Measurements from ENCODE around the gene ACTL7B.
"Not testable (repeated sequence)": the region's sequence is repeated elsewhere in the genome, so short reads cannot be mapped to it uniquely, and the experiment has no call there.

ACTL7B gene

DNA sequence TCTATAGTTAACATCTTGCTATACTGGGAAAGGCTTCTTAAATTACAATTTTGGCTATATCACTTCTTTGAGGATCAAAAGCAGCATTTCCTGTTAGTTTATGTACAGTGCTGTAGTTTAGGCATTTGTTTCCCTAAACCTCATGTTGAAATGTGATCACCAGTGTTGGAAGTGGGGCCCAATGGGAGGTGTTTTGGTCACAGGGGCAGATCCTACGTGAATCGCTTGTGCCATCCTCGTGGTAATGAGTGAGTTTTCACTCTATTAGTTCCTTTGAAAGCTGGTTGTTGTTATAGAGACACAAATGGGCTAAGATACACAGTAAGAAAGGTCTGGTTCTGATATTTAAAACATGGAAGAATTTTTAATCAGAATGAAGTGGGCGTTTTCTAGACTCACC, 12.0 kb upstream of the ACTL7B start:
- no peak for DNase-seq

DNA sequence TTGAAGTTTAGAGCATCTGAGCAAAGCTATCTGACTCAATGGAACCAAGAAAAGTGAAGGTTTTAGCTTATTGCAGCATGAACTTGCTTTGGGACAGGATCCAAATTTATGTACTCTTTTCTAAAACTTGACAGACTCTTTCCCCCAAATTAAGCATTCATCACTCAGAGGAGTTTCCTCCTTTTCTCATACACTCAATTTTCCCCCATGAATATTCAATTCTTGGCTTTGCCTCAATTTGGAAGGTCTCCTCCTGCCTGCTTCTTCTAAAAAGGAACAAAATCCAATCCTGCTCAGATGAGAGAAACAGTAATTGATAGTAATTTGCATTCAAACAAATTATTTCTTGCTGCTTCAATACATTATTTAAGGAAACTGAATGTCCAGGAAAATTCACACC, 11.3 kb upstream of the ACTL7B start:
- no peak for DNase-seq

DNA sequence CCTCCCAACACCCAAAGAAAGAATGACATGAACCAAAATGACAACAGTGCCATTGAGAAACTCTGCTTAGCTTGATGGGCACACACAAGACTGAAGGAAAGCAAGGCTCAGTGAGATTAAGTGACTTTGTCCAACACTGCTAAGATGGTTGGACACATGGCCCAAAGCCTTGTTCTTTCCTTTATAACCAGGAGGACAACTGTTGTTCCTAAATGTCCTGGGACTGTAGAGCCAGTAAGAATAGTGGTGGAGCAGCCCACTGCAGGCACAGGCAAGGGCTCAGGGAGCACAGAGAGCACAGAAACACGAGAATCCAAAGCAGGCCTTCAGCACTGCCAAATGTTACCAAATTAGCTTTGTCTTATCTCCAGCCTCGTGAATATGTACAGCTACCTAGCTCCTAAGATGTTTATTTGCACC, 10.2 kb upstream of the ACTL7B start:
- no peak for DNase-seq

GRCh38 chr9:108865037-108865436, 9.3 kb upstream of the ACTL7B start:
- DNase-seq, result no peak

GRCh38 chr9:108864446-108864845, 8.7 kb upstream of the ACTL7B start:
- no peak for DNase-seq

DNA sequence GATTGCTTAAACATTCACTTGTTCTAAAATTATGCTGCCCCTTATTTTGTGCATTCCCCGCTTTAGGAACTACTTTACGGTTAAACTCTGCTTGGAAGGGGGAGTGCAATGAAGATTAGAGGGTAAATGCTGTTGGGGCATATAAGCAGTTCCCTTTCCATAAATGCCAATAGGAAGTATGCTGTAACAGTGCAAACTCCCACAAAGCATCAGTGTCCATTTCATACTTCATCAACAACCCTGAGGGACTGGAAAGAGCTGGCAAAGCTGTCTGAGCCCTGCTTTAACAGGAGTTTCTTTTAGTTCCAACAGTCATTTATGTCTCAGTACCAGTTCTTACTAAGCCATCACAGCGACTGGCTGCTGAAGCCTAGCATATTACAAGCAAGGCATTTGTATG, 8.1 kb upstream of the ACTL7B start:
- DNase-seq, result no peak

DNA sequence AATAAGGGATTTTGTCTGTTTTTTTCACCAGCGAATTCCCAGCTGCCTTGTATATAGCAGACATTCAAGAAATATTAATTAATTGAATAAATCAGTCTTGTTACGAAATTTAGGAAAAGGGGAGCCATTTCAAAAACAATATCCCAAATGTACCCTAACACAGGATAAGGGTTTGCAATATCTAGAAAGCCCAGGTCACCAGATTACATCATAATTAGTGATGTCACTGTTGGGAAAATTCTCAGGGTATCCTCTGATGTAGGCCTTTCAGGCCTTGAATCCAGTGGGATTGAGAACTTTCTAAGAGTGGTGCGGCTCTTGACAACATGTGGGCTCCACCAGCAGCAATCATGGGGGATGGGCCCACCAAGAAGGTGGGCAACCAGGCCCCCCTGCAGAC, 6.2 kb upstream of the ACTL7B start, which contains the start of gene ACTL7A:
TSS of gene ACTL7A (plus strand) at position 270 of the 400 bp plus-strand sequence. CDS start at position 327, 57 bp downstream.
- no peak for DNase-seq

- no peak for DNase-seq
These were observed 5.7 kb upstream of the ACTL7B start for GRCh38 chr9:108861464-108861863.

- no peak for DNase-seq
These were observed 5.0 kb upstream of the ACTL7B start for GRCh38 chr9:108860764-108861163.

- DNase-seq, result no peak
These were observed 4.6 kb upstream of the ACTL7B start for GRCh38 chr9:108860354-108860753.

DNA sequence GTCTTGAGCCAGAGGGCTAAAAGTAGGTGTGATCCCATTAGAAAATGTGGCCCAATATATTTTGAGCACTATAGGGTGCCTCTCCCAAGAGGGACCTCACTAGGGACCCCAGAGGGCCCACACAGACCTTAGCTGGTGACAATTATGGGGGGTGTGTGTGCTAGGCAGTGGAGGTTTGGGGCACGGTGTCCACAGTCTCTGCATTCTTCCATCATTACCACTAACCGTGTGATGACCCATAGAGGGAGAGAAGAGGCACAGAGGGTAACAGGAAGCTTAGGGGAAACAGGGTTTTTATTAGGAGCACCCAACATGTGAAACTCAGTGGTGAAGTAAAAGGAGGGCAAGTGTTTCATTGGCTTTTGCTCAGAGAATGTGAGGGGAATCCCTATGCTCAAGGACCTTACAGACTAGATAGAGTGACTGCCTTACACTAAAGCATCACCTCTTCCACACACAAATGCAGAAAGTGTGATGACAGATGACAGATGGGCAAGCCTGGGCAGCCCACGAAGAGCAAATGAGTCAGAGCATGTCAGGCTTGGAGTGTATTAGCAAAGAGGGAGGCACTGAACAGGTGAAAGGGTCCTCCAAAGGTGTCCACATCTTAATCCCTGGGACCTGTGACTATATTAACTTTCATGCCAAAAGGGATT, 3.8 kb upstream of the ACTL7B start:
- no peak for DNase-seq

DNA sequence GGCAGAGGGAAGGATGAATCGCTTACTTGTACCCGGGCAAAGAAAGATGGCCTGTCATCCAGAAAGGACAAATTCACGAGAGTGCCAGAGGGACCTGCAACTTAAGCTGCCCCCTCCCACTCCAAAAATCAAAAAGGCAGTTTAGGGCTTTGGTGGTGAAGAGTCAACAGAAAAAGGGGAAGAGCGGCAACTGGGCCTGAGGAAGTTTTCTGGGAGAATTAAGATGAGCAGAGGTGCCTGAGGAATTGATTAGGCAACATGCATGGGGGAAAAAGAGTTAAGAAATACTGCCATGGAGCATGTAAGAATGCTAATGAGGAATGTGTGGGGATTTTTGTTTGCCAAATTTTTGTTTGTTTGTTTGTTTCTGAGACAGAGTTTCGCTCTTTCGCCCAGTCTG, 1.8 kb upstream of the ACTL7B start:
- DNase-seq, result no peak

DNA sequence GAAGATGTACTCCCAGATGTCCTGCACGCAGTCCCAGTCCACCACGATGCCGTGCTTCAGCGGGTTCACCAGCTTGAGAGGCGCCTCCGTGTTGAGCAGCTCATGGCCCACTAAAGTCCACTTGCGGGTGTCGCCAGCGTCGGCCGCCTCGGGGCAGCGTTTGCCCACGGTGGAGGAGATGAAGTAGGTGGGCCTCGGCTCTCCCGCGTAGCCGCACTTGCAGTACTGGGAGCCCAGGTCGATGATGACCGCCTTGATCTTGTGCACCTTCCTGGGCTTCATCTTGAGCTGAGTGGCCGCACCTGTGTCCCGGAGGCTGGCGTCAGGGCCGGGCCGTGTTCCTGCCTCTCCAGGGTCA, 278 bp downstream of the ACTL7B start:
- DNase-seq, result no peak

DNA sequence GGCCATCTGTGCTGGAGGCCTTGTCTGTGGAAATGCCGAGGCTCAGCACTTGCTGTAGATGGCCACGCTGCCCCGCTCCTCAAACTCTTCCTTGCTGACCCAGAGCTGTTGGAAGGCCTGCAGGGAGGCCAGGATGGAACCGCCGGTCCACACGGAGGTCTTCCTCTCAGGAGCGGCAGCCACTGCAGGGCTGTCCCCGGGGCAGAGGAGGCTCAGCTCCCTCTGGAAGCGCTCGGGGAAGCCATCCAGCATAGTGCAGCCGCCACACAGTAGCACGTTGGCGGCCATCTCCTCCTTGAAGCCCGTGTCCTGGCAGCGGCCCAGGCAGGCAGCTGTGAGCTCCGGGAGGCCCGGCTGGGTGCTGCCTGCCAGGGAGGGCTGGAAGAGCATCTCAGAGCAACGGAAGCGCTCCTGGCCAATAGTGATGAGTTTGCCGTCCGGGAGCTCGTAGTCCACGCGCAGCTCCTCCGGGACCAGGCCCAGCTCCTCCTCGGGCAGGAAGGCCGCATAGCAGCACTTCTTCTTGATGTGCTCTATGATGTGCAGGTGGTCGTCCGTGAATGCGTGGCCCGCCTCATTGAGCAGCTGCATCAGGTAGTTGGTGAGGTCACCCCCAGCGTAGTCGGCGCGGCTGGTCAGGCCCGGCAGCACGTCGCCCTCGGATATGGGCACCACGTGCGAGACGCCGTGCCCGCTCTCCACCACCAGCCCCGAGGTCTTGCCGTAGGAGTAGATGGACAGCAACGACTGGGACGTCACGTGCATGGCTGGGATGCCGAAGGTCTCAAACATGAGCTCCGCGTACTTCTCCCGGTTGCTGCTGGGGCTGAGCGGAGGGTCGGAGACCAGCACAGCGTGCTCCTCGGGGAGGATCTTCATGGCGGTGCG, 901 bp downstream of the ACTL7B start:
- DNase-seq, result no peak

- no peak for DNase-seq
These were observed 1.7 kb downstream of the ACTL7B start for GRCh38 chr9:108854094-108854493.

DNA sequence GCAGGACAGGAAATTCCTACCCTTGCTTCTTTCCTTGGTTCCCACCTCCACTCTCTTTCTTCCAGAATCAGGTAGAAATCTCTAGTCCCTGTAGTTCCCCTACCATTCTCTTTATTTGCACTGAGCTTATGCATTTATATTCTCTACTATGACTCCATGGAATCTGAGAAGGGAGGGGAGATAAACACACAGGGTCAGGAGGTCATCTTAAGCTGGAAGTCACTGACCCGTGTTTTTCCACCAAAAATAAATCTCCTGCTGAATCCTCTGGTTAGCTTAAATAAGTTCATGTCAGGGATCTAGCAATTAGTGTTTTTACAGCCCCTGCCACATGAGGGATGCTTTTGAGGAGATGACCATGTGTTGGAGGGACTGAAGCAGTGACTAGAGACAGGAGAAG, 3.7 kb downstream of the ACTL7B start:
- DNase-seq, result no peak

- DNase-seq, result no peak
These were observed 4.6 kb downstream of the ACTL7B start for GRCh38 chr9:108851138-108851537.

- peak; percentile 10 for DNase-seq
These were observed 5.4 kb downstream of the ACTL7B start for GRCh38 chr9:108850293-108850897.

- not testable (repeated sequence) for DNase-seq
These were observed 7.5 kb downstream of the ACTL7B start for GRCh38 chr9:108848296-108848695.

DNA sequence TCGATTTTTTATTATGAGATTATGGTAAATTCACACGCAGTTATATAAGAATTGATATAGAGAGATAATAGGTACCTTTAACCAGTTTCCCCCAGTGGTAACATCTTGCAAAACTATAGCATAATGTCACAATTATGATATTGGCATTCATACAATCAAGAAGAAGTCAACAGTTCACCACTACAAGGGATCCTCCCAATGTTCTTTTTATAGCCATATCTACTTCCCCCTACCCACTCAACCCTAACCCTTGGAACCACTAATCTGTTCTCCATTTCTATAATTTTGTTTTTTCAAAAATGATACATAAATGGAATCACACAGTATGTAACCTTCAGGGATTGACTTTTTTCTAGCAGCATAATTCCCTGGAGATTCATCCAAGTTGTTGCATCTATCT, 9.8 kb downstream of the ACTL7B start:
- no peak for DNase-seq

DNA sequence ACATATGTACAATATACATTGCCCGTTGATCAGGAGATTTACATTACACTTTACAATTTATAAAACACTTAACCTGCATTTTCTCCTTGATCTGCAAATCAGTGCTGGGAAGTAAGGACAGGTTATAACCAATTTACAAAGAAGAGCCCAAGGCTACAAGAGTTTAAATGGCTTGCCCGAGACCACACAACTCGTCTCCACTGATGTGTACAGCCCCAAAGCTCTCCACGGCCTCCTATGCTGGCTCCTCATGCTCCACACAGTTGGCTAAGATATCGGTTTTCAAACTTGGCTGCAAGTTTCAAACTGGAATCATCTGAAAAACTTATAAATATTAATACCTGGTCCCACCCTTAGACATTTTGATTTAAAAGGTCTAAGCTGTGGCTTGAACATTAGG, 10.3 kb downstream of the ACTL7B start:
- DNase-seq, result no peak

DNA sequence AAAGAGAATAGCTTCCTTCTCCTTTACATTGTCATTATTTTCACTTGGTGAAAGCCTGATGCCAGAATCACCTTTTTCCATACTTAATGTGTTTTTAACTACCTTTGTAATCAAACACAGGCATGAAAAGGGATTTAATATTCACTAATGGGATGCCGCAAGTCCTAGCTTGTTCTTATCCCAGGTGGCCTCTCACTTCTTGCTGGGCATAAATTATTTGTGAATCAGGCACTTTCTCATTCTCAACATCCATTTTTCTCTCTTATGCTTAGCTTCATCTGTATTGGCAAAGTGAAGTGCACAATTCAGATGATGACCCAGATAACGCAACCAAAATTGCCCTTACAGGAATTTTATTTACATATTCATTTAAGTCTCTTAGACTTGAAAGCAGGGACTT, 10.9 kb downstream of the ACTL7B start:
- no peak for DNase-seq

DNA sequence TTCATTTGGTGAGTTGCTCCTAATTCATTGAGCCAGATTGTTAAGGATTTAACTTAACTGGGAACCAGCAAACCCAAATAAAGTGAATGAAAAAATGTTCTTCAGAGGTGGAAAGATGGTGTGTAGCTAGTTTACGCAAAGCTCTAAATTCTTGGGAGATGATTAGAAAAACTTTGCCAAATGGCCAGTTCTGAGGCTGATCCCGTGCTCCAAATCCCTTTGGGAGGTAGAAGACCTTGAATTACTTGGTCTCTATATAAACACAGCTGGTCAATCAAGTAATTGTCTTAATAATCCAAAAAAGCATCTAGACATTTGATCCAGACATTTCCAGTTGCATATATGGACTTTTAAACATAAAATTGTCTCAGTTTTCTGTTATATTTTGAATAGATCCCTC, 11.4 kb downstream of the ACTL7B start:
- DNase-seq, result no peak

All from midbrain (tissue), 1 donor.